Sigmoid colon (tissue), 7 donors: Measurements from ENCODE around the gene SOX13. TPM values are rescaled to one million over a fixed set of nuclear protein-coding genes. Genes with fewer than 3 reads are reported as not detected.

Source experiments
- DNase-seq: peaks from one replicate; pipeline ENCODE4 v3.0.0-alpha.2; 2019
- H3K27ac ChIP-seq, 4 donors: fragments of 200-600 bp; sonication (generic); one replicate each; pipeline ENCODE4 v1.5.1; 2016 to 2019; ENCODE audit warnings: mild to moderate bottlenecking in 1 of 4
- H3K27me3 ChIP-seq, 3 donors: fragments of 200-600 bp; sonication (generic); one replicate each; pipeline ENCODE4 v1.5.1; 2019; ENCODE audit warnings: mild to moderate bottlenecking in 1 of 3
- H3K36me3 ChIP-seq, 4 donors: fragments of 200-600 bp; sonication (generic); one replicate each; pipeline ENCODE4 v1.5.1; 2016 to 2019
- H3K4me1 ChIP-seq, 4 donors: fragments of 200-600 bp; sonication (generic); one replicate each; pipeline ENCODE4 v1.5.1; 2017 to 2019
- H3K4me3 ChIP-seq, 4 donors: fragments of 200-600 bp; sonication (generic); one replicate each; pipeline ENCODE4 v1.5.1; 2017 to 2019; ENCODE audit warnings: mild to moderate bottlenecking in 2 of 4, moderate library complexity in 1 of 4
- H3K9me3 ChIP-seq, 4 donors: fragments of 200-600 bp in 3 of 4; sonication (generic) in 3 of 4; one replicate each; pipeline versions ENCODE4 v1.5.1 to v1.6.1; 2013 to 2019
- EP300 ChIP-seq, 4 donors: sonication (generic); formaldehyde crosslinking; IDR thresholded peaks; one replicate each; pipeline ENCODE4 v1.6.1; 2017; ENCODE audit warnings: antibody characterized with exemption in 4 of 4
- POLR2A ChIP-seq, 2 donors: fragments of 450-650 bp; IDR thresholded peaks; one replicate each; pipeline ENCODE4 v1.6.1; 2016; ENCODE audit warnings: antibody characterized with exemption in 2 of 2, mild to moderate bottlenecking in 2 of 2, moderate library complexity in 2 of 2
- POLR2AphosphoS5 ChIP-seq, 4 donors: sonication (generic); formaldehyde crosslinking; IDR thresholded peaks; one replicate each; pipeline ENCODE4 v1.6.1; 2017; ENCODE audit warnings: antibody characterized with exemption in 4 of 4
- WGBS, 2 donors: extraction: QIAGEN DNeasy Blood & Tissue Kit; methylation state at CpG; one replicate each; pipeline ENCODE4 v1.1.7; 2013; 5-methylcytosine and 5-hydroxymethylcytosine counted together
- intact Hi-C: fragments of 100-400 bp; cut with DNase I; formaldehyde crosslinking; loops from one replicate; pipeline ENCODE4 v1.15.1; 2023
- polyA plus RNA-seq, 3 donors: library from polyadenylated mRNA; stranded (reverse); fragments of 200-250 nt; gene quantifications; one replicate each; pipeline ENCODE4 v1.2.3, GENCODE V29; 2013
- total RNA-seq, 4 donors: library from RNA; depleted of rRNA; stranded (reverse); fragments of >200 nt; gene quantifications; one replicate each; pipeline ENCODE4 v1.1.0, GENCODE V29; 2016
- TF ChIP-seq, protein P1 (sequence below), 4 experiments: fragments of 450-650 bp in 3 of 4; fragments of 200-600 bp in 1 of 4; IDR thresholded peaks; one replicate each; pipeline ENCODE4 v1.5.1; 2016 to 2019; ENCODE audit warnings: antibody characterized with exemption in 4 of 4, mild to moderate bottlenecking in 3 of 4, moderate library complexity in 2 of 4
- donor health status: healthy with polysubstance abuse.
- donor health status: Bipolar disorder and iron deficiency.
- donor health status: healthy.

Gene SOX13
- total and polyA plus RNA-seq, 7 donors: 9.6 to 58.4 (median 28.5) TPM

DNA sequence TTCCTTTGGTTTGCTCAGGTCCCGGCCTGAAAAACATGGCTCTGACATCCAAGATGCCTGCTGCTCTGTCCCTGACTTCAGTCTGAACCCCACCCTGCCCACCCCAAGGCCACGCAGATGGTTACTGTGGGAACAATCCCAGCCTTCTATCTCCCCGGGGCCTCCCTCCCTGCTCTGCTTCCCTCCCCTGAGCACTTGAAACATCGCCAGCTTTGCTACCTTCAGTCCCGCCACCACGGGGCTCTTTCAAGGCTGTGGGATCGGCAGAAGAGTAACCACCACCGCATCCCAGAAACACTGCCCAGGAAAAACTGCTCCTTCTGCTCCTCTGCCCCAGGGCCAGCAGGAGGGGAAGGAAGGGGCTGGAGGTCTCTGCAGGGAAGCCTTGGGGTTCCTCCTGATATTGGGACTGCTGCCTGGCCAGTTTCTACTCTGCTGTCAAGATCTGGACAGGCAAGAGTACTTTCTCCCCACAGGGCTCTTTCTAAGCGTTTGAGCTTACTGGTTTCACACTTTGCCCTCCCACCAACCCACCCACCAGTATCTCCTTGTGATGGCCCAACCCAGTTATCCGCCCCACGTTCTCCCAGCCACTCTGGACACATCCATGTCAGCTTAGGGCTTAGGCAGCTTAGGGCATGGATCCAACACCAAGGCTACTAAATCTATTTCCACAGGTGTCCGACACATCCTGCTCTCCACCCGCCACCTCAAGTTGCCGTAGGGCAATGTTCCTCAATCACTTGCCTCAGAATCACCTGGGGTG is 70.5 kb downstream of the SOX13 start:
- WGBS, 2 donors: 76 to 84% methylated on average over 14 of the region's 14 CpGs
- Histone ChIP-seq H3K4me3 (no peak overlapping the region), H3K36me3 (no peaks in the 10 kb centered on the region), H3K4me1 (no peaks in the 10 kb centered on the region), H3K27me3 (no peaks in the 10 kb centered on the region), H3K27ac (no peak overlapping the region), H3K9me3 (no peaks in the 10 kb centered on the region)
- intact Hi-C loops: no loop called here
- TF ChIP-seq POLR2AphosphoS5 (IDR thresholded peaks at IDR 0.05) (no peak), POLR2A (IDR thresholded peaks at IDR 0.05) (no peak), EP300 (IDR thresholded peaks at IDR 0.05) (no peak)
- TF ChIP-seq, protein P1, sequence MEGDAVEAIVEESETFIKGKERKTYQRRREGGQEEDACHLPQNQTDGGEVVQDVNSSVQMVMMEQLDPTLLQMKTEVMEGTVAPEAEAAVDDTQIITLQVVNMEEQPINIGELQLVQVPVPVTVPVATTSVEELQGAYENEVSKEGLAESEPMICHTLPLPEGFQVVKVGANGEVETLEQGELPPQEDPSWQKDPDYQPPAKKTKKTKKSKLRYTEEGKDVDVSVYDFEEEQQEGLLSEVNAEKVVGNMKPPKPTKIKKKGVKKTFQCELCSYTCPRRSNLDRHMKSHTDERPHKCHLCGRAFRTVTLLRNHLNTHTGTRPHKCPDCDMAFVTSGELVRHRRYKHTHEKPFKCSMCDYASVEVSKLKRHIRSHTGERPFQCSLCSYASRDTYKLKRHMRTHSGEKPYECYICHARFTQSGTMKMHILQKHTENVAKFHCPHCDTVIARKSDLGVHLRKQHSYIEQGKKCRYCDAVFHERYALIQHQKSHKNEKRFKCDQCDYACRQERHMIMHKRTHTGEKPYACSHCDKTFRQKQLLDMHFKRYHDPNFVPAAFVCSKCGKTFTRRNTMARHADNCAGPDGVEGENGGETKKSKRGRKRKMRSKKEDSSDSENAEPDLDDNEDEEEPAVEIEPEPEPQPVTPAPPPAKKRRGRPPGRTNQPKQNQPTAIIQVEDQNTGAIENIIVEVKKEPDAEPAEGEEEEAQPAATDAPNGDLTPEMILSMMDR (IDR thresholded peaks at IDR 0.05): no peak
- no peak for DNase-seq

DNA sequence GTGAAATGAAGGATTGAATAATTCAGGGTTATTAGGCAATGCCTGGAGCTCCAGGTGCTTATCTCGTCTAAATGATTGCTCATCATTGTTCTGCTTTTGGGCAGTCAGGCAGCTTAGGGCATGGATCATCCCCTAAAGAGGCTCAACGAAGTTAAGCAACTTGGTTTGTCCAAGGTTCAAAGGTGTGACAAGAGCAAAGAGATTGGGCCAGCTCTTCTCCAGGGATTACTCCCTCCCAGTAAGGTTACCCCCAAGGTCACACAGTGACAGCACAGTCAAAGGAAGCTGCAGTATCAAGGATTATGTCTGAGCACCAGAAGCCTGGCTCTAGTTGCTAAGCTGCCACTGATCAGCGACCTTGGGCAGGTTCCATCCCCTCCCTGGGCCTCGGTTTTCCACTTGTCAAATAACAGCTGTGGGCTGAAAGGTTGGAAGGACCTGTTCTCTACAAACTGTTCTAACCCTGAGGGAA is 72.2 kb downstream of the SOX13 start:
- Histone ChIP-seq H3K27ac (no peak overlapping the region), H3K4me1 (no peaks in the 10 kb centered on the region), H3K4me3 (no peak overlapping the region), H3K9me3 (no peaks in the 10 kb centered on the region), H3K27me3 (no peaks in the 10 kb centered on the region), H3K36me3 (no peaks in the 10 kb centered on the region)
- WGBS, 2 donors: 64 to 78% methylated on average over 4 of the region's 4 CpGs
- intact Hi-C loops: no loop called here
- TF ChIP-seq, protein P1 (IDR thresholded peaks at IDR 0.05): no peak
- TF ChIP-seq EP300 (IDR thresholded peaks at IDR 0.05): no peak
- TF ChIP-seq POLR2AphosphoS5 (IDR thresholded peaks at IDR 0.05): no peak
- TF ChIP-seq POLR2A (IDR thresholded peaks at IDR 0.05): no peak
- no peak for DNase-seq

DNA sequence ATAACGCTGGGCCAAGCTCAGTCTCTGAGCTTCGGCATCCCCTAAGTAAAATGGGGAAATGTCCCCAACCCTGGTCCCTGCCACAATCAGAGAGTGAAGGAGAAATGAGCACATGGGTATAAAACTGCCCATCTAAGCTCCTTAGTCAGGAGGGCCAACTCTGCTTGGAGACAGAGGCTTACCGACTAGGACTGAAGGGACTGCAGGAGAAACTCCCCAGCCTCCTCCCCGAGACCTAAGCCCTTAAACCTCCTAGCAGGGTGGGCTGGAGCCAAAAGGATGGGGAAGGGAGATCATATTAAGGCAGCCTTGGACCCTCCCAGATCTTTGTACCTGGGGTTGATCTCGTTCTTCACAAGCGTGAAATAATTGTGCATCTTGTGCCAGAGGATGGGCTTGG is 73.4 kb downstream of the SOX13 start:
- Histone ChIP-seq H3K4me1 (peaks cover 0 to 12% (median 9%) of the 10 kb centered on the region in 4 donors), H3K27ac (no peak overlapping the region), H3K36me3 (no peaks in the 10 kb centered on the region), H3K4me3 (no peak overlapping the region), H3K9me3 (no peaks in the 10 kb centered on the region), H3K27me3 (no peaks in the 10 kb centered on the region)
- DNase-seq: no peak
- intact Hi-C loops: no loop called here
- TF ChIP-seq EP300 (IDR thresholded peaks at IDR 0.05) (no peak), POLR2A (IDR thresholded peaks at IDR 0.05) (no peak), POLR2AphosphoS5 (IDR thresholded peaks at IDR 0.05) (no peak)
- TF ChIP-seq, protein P1 (IDR thresholded peaks at IDR 0.05): no peak
- 90% methylated on average over 6 of the region's 6 CpGs for WGBS, 2 donors

DNA sequence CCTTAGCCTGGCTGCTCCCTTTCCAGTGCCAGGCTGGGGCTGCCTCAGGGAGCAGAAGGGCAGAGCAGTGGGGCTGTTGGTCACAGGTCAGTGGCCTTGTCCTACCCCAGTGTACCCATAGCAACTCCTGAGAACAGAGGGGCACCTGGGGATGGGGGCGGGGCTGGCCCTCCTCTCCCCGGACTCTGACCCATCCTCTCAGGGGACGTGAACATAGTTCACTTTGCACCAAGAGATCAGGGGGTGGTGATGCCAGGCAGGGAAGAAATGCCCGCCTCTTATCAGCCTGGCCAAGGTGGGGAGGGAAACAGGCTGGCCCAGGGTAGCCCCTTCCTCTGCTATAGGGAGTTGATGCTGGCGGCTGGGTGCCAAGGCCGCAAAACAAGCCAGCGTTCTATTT is 74.0 kb downstream of the SOX13 start:
- no peak overlapping the region for H3K27ac ChIP-seq
- intact Hi-C loops: no loop called here
- WGBS, 2 donors: 72 to 81% methylated on average over 7 of the region's 7 CpGs
- no peaks in the 10 kb centered on the region for H3K27me3 ChIP-seq
- TF ChIP-seq, protein P1 (IDR thresholded peaks at IDR 0.05): no peak
- TF ChIP-seq POLR2A (IDR thresholded peaks at IDR 0.05) (no peak), EP300 (IDR thresholded peaks at IDR 0.05) (no peak), POLR2AphosphoS5 (IDR thresholded peaks at IDR 0.05) (no peak)
- H3K36me3 ChIP-seq: no peaks in the 10 kb centered on the region
- H3K4me3 ChIP-seq: no peak overlapping the region
- H3K4me1 ChIP-seq: peaks cover 0 to 16% (median 13%) of the 10 kb centered on the region in 4 donors
- no peaks in the 10 kb centered on the region for H3K9me3 ChIP-seq
- DNase-seq: no peak
